Activated B cell treated with CpG ODN at 0.5 μM for 24 hours (primary cell): Measurements from ENCODE around the gene GJC2. TPM values are rescaled to one million over a fixed set of nuclear protein-coding genes. Genes with fewer than 3 reads are reported as not detected.

ENCODE experiments used
- ATAC-seq: fragments of 200-7000 bp; cut with Tn5 transposase; one replicate; pipeline ENCODE4 v1.10.0; 2021; ENCODE audit warnings: low read depth, mild to moderate bottlenecking, moderate library complexity
- CTCF ChIA-PET: fragments of 350-600 bp; sonication (Branson Sonifier 250); formaldehyde crosslinking; loops from one replicate; lab custom pipeline; 2021; ENCODE audit warnings: antibody characterized with exemption; lab: Charles Lee
- POLR2A ChIA-PET: fragments of 350-600 bp; sonication (Branson Sonifier 250); formaldehyde crosslinking; loops from one replicate; lab custom pipeline; 2021; ENCODE audit warnings: antibody characterized with exemption; lab: Charles Lee
- DNase-seq: peaks from one replicate; pipeline ENCODE4 v3.0.0; 2022
- H3K27ac Mint-ChIP-seq: one replicate; pipeline ENCODE4 v1.8.0; 2020; ENCODE audit warnings: mixed read lengths
- H3K27me3 Mint-ChIP-seq: one replicate; pipeline ENCODE4 v1.8.0; 2021; ENCODE audit warnings: mixed read lengths
- H3K36me3 Mint-ChIP-seq: one replicate; pipeline ENCODE4 v1.8.0; 2021; ENCODE audit warnings: low read depth, mixed read lengths
- H3K4me1 Mint-ChIP-seq: one replicate; pipeline ENCODE4 v1.8.0; 2021; ENCODE audit warnings: mixed read lengths
- H3K4me3 Mint-ChIP-seq: one replicate; pipeline ENCODE4 v1.8.0; 2020; ENCODE audit warnings: mild to moderate bottlenecking, mixed read lengths
- H3K9me3 Mint-ChIP-seq: one replicate; pipeline ENCODE4 v1.8.0; 2020; ENCODE audit warnings: mixed read lengths
- intact Hi-C: fragments of 100-400 bp; cut with micrococcal nuclease; formaldehyde crosslinking; loops from one replicate; pipeline ENCODE4 v1.15.1; 2024
- total RNA-seq: library from RNA; stranded (reverse); gene quantifications from 2 replicates; pipeline ENCODE4 v1.2.3, GENCODE V29; 2022
- TF ChIP-seq, protein P1 (sequence below): fragments of 200-600 bp; IDR thresholded peaks from one replicate; pipeline ENCODE4 v1.8.0; 2022; ENCODE audit warnings: antibody characterized with exemption, mild to moderate bottlenecking

Gene GJC2
- total RNA-seq, 1 donor from 2014 or later: 0.35 TPM

DNA sequence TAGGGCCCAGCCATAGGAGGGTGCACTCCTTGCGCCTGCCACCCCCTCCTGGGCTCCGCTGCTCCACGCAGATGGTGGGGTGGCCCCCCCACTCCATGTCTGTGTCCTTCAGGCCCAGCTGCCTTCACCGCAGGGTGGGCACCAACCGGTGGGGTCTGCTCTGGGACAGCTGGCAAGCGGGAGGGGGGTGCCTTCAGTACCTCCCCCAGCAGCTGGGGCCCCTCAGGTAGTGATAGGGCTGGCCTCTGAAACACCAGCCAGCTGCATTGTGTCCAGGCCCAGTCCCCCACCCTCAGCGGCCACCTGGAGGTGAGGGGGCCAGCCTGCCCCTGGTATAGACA lies 360 bp downstream of the GJC2 start:
- H3K36me3 Mint-ChIP-seq: peaks cover 21% of the 10 kb centered on the region
- H3K27ac Mint-ChIP-seq: no peak overlapping the region
- intact Hi-C loops: no loop called here
- H3K9me3 Mint-ChIP-seq: no peaks in the 10 kb centered on the region
- ATAC-seq (no peak), DNase-seq (peak; percentile 12)
- no peak overlapping the region for H3K4me3 Mint-ChIP-seq
- TF ChIP-seq, protein P1, sequence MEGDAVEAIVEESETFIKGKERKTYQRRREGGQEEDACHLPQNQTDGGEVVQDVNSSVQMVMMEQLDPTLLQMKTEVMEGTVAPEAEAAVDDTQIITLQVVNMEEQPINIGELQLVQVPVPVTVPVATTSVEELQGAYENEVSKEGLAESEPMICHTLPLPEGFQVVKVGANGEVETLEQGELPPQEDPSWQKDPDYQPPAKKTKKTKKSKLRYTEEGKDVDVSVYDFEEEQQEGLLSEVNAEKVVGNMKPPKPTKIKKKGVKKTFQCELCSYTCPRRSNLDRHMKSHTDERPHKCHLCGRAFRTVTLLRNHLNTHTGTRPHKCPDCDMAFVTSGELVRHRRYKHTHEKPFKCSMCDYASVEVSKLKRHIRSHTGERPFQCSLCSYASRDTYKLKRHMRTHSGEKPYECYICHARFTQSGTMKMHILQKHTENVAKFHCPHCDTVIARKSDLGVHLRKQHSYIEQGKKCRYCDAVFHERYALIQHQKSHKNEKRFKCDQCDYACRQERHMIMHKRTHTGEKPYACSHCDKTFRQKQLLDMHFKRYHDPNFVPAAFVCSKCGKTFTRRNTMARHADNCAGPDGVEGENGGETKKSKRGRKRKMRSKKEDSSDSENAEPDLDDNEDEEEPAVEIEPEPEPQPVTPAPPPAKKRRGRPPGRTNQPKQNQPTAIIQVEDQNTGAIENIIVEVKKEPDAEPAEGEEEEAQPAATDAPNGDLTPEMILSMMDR: no peak
- ChIA-PET CTCF (no interaction called here), POLR2A (interaction anchor here (0.7 to 1.2 kb wide), 2 partner anchors 10 to 15 kb away, joined by 3 to 4 read pairs; partner anchors contain the start of genes GUK1 and IBA57)
- H3K27me3 Mint-ChIP-seq: no peaks in the 10 kb centered on the region
- no peaks in the 10 kb centered on the region for H3K4me1 Mint-ChIP-seq

DNA sequence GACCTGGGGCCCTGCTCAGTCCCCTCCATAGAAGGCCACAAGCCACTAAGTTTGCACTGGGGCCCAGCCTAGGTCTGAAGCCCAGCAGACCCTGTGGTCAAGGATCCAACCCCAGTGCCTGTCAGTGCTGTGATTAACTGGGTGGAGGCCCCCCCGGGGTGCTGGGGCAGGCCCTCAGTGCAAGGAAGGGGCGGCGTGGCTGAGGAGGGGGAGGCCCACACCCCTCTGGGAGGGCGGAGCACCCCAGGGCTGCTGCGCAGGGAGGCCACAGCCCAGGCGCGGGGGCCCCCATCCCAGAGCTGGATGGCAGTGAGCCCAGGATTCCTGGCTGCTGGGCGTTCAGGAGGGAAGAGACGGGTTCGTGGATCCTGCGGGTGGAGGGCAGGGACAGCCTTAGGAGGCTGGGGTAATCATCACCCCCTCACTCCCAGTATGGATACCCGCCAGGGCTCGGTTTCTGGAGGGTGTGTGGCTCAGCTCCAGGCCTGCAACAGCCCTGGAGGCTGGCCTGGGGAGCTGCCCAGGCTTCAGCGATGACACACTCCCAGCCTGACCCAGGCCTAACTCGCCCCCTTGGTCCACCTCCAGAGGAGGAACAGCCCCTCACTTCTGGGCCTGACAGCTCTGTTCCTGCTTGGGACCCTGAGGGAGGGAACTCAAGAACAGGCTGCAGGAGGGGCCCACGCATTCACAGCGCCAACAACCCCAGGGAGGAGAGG lies 890 bp downstream of the GJC2 start:
- ChIA-PET CTCF (no interaction called here), POLR2A (interaction anchor here (0.7 to 1.2 kb wide), 2 partner anchors 10 to 15 kb away, joined by 3 to 4 read pairs; partner anchors contain the start of genes GUK1 and IBA57)
- Mint-ChIP-seq H3K4me3 (no peak overlapping the region), H3K36me3 (peaks cover 21% of the 10 kb centered on the region), H3K9me3 (no peaks in the 10 kb centered on the region), H3K27me3 (no peaks in the 10 kb centered on the region), H3K4me1 (no peaks in the 10 kb centered on the region), H3K27ac (no peak overlapping the region)
- ATAC-seq (no peak), DNase-seq (peak; percentile 14)
- intact Hi-C loops: no loop called here
- TF ChIP-seq, protein P1: no peak

DNA sequence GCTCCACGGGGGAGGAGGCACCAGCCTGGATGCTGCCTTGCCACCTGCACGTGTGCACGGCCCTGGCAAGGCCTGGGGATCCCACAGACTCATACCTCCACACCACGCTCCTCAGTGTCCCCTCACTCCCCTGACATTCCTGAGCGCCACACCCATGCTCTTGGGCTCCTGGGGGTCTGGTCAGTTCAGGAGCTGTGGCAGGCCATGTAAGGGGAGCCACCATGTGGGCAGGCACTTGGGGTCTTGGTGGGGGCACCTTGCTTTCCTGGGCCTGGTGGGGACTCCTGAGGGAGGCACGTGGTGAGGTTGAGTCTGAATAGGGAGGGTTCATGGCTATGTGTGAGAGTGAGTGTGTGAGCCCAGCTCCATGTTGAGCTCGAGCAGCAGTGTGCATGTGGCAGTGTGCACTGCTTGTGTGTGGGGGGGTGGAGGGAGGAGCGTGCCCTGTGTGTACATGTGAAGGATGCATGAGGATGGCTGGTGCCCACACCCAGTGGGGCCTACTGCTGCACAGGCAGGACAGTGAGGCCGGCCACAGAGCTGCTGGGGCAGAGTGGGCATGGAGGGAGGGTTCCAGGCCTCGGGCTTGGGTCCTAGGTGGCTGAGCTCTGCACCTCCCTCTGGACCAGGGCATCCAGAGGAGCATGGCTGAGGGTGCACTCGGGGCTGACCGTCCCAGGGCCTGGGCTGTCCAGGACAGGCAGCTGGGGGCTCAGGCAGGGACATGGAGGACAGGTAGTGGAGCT lies 1.6 kb downstream of the GJC2 start:
- intact Hi-C loops: no loop called here
- Mint-ChIP-seq H3K36me3 (peaks cover 14% of the 10 kb centered on the region), H3K4me3 (no peak overlapping the region), H3K9me3 (no peaks in the 10 kb centered on the region), H3K27ac (no peak overlapping the region), H3K27me3 (no peaks in the 10 kb centered on the region), H3K4me1 (no peaks in the 10 kb centered on the region)
- ATAC-seq: peak; percentile 23
- no peak for DNase-seq
- TF ChIP-seq, protein P1: no peak
- ChIA-PET POLR2A (interaction anchor here (1.2 kb wide), 1 partner anchor 11 kb away, joined by 3 read pairs; the partner anchor contains the start of gene GUK1), CTCF (no interaction called here)

DNA sequence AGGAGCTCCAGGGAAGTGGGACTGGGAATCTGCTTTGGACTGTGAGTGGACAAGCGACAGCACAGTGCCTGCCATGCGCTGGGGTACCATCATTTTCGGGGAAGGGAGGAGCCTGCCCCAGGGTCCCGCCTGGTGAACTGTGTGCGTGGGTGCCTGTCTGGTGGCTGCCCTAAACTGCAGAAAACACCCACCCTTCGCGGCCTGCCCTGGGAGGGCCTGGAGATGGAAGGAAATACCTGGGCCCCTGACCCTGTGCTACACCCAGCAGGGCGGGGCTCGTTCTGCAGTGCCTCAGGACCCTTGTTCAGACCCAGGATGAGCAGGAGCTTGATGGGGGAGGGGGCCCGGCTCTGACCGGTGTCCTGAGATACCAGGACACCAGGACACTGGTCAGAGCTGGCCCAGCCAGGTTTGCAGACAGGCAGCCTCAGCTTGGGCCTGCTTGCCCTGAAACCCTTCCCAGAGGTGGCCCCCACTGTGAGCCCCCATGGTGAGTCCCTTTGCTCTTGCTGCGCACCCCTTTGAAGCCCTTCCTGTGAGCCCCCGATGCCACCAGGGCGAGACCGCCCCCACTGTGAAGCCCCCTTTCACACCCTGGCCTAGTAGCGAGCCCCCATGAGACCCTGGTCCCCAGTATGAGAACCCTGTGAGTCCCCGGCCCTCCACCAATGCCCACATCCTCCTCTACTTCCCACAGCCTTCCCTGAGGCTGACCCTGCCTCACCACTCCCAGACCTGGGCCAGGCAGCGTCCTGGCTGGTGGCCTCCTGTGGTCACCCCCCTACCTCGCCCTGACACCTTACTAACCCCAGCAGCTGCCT lies 2.6 kb downstream of the GJC2 start:
- H3K4me3 Mint-ChIP-seq: no peak overlapping the region
- no peaks in the 10 kb centered on the region for H3K27me3 Mint-ChIP-seq
- DNase-seq: no peak
- ChIA-PET POLR2A (interaction anchor here (0.7 to 1.7 kb wide), 2 partner anchors 13 to 978 kb away, joined by 3 to 9 read pairs; partner anchors contain the start of gene IBA57), CTCF (interaction anchor here (1.0 kb wide), 1 partner anchor 22 kb away, joined by 3 read pairs; no protein-coding TSS in a partner anchor)
- no peak overlapping the region for H3K27ac Mint-ChIP-seq
- ATAC-seq: no peak
- peaks cover 2% of the 10 kb centered on the region for H3K4me1 Mint-ChIP-seq
- H3K9me3 Mint-ChIP-seq: no peaks in the 10 kb centered on the region
- intact Hi-C loops: no loop called here
- peaks cover 8% of the 10 kb centered on the region for H3K36me3 Mint-ChIP-seq
- TF ChIP-seq, protein P1: no peak
